Fibroblast of lung (primary cell): ENCODE data around the gene KEL. TPM values are rescaled to one million over a fixed set of nuclear protein-coding genes. Genes with fewer than 3 reads are reported as not detected.

Experiments used
- DNase-seq, 2 donors: peaks; one replicate each; pipeline versions ENCODE4 v3.0.0 to v3.0.0-alpha.2; 2010; ENCODE audit warnings: low read depth in 2 of 2
- H2AFZ ChIP-seq: 2 replicates; pipeline ENCODE4 v1.5.1; 2012; ENCODE audit warnings: low read length, control low read depth, inconsistent platforms
- H3K27ac ChIP-seq: 2 replicates; pipeline ENCODE4 v1.5.1; 2011; ENCODE audit warnings: low read length, control low read depth; ENCODE audit not compliant: insufficient read depth
- H3K27me3 ChIP-seq: 2 replicates; pipeline ENCODE4 v1.5.1; 2011; ENCODE audit warnings: mild to moderate bottlenecking, low read length; ENCODE audit not compliant: control insufficient read depth, insufficient read depth
- H3K36me3 ChIP-seq: 2 replicates; pipeline ENCODE4 v1.5.1; 2011; ENCODE audit warnings: low read length; ENCODE audit not compliant: control insufficient read depth, insufficient read depth
- H3K4me1 ChIP-seq: 2 replicates; pipeline ENCODE4 v1.5.1; 2011; ENCODE audit warnings: low read length; ENCODE audit not compliant: control insufficient read depth, insufficient read depth; ENCODE audit errors: extremely low read depth
- H3K4me2 ChIP-seq: 2 replicates; pipeline ENCODE4 v1.5.1; 2011; ENCODE audit warnings: low read length, control low read depth; ENCODE audit not compliant: insufficient read depth; ENCODE audit errors: extremely low read depth
- H3K4me3 ChIP-seq, 4 experiments: fragments of 200-600 bp in 1 of 4; sonication (generic) in 1 of 4; replicated peaks in 1 of 4; 2 replicates each; pipeline ENCODE4 v1.5.1; 2011 to 2016; ENCODE audit warnings: low read length in 4 of 4, low read depth in 3 of 4, mild to moderate bottlenecking in 3 of 4, control low read depth in 2 of 4, inconsistent platforms in 1 of 4, mixed read lengths in 1 of 4; ENCODE audit not compliant: insufficient read depth in 1 of 4; ENCODE audit errors: control extremely low read depth in 1 of 4
- H3K79me2 ChIP-seq: 2 replicates; pipeline ENCODE4 v1.5.1; 2012; ENCODE audit warnings: mild to moderate bottlenecking, low read length, inconsistent platforms; ENCODE audit not compliant: control insufficient read depth, insufficient read depth
- H3K9ac ChIP-seq: 2 replicates; pipeline ENCODE4 v1.5.1; 2011; ENCODE audit warnings: mild to moderate bottlenecking, low read length, control low read depth; ENCODE audit not compliant: insufficient read depth
- H3K9me3 ChIP-seq: 2 replicates; pipeline ENCODE4 v1.5.1; 2012; ENCODE audit warnings: low read depth, low read length; ENCODE audit not compliant: control insufficient read depth, insufficient read depth
- H4K20me1 ChIP-seq: 2 replicates; pipeline ENCODE4 v1.5.1; 2011; ENCODE audit warnings: low read length; ENCODE audit not compliant: control insufficient read depth, insufficient read depth; ENCODE audit errors: extremely low read depth
- EZH2 ChIP-seq: IDR thresholded peaks from 2 replicates; pipeline ENCODE4 v1.5.1; 2012; ENCODE audit warnings: low read length, control low read depth, mild to moderate bottlenecking; ENCODE audit errors: missing control alignments
- polyA plus RNA-seq, 2 donors: library from polyadenylated mRNA; depleted of rRNA in 1 of 2; stranded (reverse) in 1 of 2; unstranded in 1 of 2; fragments of >200 nt; gene quantifications; 2 replicates each; pipeline ENCODE4 v1.2.1, GENCODE V29; 2011 to 2012; ENCODE audit warnings: missing spikeins in 1 of 2
- total RNA-seq: library from RNA; depleted of rRNA; stranded (reverse); fragments of >200 nt; gene quantifications from 2 replicates; pipeline ENCODE4 v1.2.1, GENCODE V29; 2014
- TF ChIP-seq, protein P1 (sequence below), 2 donors: IDR thresholded peaks in 1 of 2; conservative IDR thresholded peaks in 1 of 2; 1 replicate in 1 of 2; 2 replicates in 1 of 2; pipeline ENCODE4 v1.5.1; 2011 to 2012; ENCODE audit warnings: low read length in 2 of 2, control low read depth in 1 of 2, inconsistent platforms in 1 of 2, low read depth in 1 of 2, mild to moderate bottlenecking in 1 of 2

Gene KEL
- total and polyA plus RNA-seq, 2 donors (not counting 1 experiment from before 2014, with no cell fraction given), result 0.05 TPM; not detected in 1

DNA sequence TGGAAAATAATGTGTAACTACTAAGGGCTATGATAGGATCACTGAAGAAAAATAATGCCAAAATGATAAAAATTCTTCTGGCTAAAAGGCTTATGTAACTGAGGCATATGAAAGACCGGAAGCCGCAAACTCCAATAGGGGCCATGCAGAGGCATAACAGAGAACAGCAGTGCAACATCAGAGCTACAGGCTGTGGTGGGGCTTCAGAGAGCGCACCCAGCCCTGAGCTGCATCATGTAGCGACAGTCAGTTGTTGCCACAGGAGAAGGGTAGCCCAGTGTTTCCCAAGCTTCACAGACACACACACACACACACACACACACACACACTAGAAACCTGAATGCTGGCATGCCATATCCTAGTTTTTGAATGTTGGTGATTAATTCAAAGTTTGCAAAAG lies 13.6 kb downstream of the KEL start:
- H3K4me3 ChIP-seq, result no peak overlapping the region
- H3K27me3 ChIP-seq, result no peaks in the 10 kb centered on the region
- no peaks in the 10 kb centered on the region for H3K36me3 ChIP-seq
- no peak overlapping the region for H2AFZ ChIP-seq
- TF ChIP-seq, protein P1, sequence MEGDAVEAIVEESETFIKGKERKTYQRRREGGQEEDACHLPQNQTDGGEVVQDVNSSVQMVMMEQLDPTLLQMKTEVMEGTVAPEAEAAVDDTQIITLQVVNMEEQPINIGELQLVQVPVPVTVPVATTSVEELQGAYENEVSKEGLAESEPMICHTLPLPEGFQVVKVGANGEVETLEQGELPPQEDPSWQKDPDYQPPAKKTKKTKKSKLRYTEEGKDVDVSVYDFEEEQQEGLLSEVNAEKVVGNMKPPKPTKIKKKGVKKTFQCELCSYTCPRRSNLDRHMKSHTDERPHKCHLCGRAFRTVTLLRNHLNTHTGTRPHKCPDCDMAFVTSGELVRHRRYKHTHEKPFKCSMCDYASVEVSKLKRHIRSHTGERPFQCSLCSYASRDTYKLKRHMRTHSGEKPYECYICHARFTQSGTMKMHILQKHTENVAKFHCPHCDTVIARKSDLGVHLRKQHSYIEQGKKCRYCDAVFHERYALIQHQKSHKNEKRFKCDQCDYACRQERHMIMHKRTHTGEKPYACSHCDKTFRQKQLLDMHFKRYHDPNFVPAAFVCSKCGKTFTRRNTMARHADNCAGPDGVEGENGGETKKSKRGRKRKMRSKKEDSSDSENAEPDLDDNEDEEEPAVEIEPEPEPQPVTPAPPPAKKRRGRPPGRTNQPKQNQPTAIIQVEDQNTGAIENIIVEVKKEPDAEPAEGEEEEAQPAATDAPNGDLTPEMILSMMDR (conservative IDR thresholded peaks at IDR 0.05 in 1 of 2, IDR thresholded peaks at IDR 0.05 in 1 of 2; ENCODE audit: low read depth in 1 of 2, low read length in 2 of 2), result no peak
- TF ChIP-seq EZH2, result no peak
- no peaks in the 10 kb centered on the region for H4K20me1 ChIP-seq
- no peak overlapping the region for H3K4me2 ChIP-seq
- H3K27ac ChIP-seq, result no peak overlapping the region
- DNase-seq, result no peak
- no peaks in the 10 kb centered on the region for H3K4me1 ChIP-seq
- H3K79me2 ChIP-seq, result no peaks in the 10 kb centered on the region
- H3K9me3 ChIP-seq, result no peaks in the 10 kb centered on the region
- no peak overlapping the region for H3K9ac ChIP-seq

DNA sequence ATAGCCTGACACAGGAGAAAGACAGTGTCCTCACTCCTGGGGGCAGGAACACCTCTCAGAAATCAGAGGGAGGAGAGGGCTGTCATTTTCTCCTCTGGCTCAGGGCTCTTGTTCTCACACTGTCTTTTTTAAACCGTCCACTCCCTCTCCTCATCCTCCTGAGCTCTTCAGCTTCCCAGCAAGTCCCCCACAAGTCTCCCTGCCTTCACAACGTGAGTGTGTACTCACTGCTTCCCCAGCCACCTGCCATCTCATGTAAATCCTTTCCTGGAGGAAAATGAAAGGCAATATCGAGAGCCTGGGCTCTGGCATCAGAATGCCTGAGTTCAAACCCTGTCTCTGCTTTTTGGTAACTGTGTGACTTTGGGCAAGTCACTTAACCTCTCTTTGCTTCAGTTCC lies 17.2 kb downstream of the KEL start:
- Histone ChIP-seq H3K36me3 (no peaks in the 10 kb centered on the region), H3K27ac (no peak overlapping the region), H3K4me1 (no peaks in the 10 kb centered on the region), H3K79me2 (no peaks in the 10 kb centered on the region), H4K20me1 (no peaks in the 10 kb centered on the region), H3K4me3 (no peak overlapping the region), H2AFZ (no peak overlapping the region), H3K27me3 (no peaks in the 10 kb centered on the region), H3K9me3 (no peaks in the 10 kb centered on the region), H3K4me2 (no peak overlapping the region), H3K9ac (no peak overlapping the region)
- TF ChIP-seq, protein P1 (conservative IDR thresholded peaks at IDR 0.05 in 1 of 2, IDR thresholded peaks at IDR 0.05 in 1 of 2; ENCODE audit: low read depth in 1 of 2, low read length in 2 of 2), result no peak
- no peak for TF ChIP-seq EZH2
- DNase-seq, result no peak

DNA sequence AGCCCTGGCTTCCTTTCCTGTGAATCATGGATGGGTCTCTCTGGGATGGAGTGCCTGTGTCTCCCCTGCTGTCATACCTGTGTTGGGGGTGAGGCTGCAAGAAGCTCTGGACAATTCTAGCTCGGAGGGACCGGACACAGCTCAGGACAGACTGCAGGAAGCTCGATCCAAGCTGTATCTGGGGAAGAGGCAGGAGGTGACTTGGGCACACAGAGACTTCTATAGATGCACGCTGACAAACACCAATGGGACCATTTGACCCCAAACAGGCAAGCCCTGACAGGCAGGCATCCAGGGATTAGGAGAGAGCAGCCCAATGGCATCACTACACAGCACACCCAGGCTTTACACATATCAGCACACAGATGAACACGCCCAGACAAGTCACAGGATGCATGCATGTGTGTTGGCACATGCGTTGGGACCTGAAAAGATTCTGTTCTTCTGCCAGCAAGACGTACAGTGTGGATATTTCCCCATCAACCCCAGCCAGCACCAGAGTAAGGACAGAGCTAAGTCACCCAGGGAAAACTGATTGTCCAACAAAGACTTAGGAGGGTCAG lies 18.4 kb downstream of the KEL start:
- Histone ChIP-seq H3K79me2 (no peaks in the 10 kb centered on the region), H2AFZ (no peak overlapping the region), H3K36me3 (no peaks in the 10 kb centered on the region), H3K27ac (no peak overlapping the region), H3K4me1 (no peaks in the 10 kb centered on the region), H4K20me1 (no peaks in the 10 kb centered on the region), H3K9me3 (no peaks in the 10 kb centered on the region), H3K4me2 (no peak overlapping the region), H3K27me3 (no peaks in the 10 kb centered on the region), H3K4me3 (no peak overlapping the region), H3K9ac (no peak overlapping the region)
- no peak for DNase-seq
- TF ChIP-seq EZH2, result no peak
- TF ChIP-seq, protein P1 (conservative IDR thresholded peaks at IDR 0.05 in 1 of 2, IDR thresholded peaks at IDR 0.05 in 1 of 2; ENCODE audit: low read depth in 1 of 2, low read length in 2 of 2), result no peak
